ENCODE results near the gene DDX49. TPM values are rescaled to one million over a fixed set of nuclear protein-coding genes. Genes with fewer than 3 reads are reported as not detected.

Gene DDX49
- total and polyA plus RNA-seq, 10 donors, result 31.0 to 48.0 (median 36.6) TPM

DNA sequence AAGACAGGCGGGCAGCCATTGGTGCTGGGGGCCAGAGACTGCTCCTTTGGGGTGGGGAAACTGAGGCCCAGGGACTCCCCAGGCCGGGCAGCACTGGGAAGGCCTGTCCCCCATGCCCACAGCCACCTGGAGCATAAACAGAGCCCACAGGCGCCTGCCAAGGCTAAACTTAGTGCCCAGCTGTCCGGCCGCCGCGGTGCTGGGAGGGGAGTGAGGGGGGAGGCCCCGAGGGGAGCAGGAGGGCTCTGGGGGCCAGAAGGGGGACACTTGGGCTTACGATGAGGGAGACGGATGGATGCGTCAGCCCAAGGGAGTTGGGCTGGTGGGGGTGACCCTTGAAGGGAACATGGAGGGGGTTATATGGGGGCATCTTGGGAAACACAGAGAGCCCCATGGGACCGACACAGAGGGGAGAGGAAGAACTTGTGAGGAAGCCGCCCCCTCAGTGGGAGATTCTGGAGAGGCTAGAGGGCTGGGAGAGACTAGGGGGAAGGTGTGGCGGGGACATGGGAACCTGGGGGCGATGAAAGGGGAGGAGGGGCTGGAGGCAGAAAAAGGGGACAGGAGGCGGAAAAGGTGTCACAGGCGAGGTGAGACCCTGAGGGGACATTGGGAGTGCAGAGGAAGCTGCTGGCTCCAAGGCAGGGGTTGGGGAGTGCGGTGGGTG lies 25.8 kb upstream of the DDX49 start:
- TF ChIP-seq POLR2AphosphoS5 (IDR thresholded peaks at IDR 0.05), result no peak
- TF ChIP-seq, protein P1, sequence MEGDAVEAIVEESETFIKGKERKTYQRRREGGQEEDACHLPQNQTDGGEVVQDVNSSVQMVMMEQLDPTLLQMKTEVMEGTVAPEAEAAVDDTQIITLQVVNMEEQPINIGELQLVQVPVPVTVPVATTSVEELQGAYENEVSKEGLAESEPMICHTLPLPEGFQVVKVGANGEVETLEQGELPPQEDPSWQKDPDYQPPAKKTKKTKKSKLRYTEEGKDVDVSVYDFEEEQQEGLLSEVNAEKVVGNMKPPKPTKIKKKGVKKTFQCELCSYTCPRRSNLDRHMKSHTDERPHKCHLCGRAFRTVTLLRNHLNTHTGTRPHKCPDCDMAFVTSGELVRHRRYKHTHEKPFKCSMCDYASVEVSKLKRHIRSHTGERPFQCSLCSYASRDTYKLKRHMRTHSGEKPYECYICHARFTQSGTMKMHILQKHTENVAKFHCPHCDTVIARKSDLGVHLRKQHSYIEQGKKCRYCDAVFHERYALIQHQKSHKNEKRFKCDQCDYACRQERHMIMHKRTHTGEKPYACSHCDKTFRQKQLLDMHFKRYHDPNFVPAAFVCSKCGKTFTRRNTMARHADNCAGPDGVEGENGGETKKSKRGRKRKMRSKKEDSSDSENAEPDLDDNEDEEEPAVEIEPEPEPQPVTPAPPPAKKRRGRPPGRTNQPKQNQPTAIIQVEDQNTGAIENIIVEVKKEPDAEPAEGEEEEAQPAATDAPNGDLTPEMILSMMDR (IDR thresholded peaks at IDR 0.05 in 8 of 11, conservative IDR thresholded peaks at IDR 0.05 in 3 of 11), result no peak
- no peak for TF ChIP-seq POLR2A (IDR thresholded peaks at IDR 0.05)
- peaks cover 0 to 8% (median under 1%) of the 10 kb centered on the region in 6 donors for H3K36me3 ChIP-seq
- DNase-seq, result peak; percentile 63
- H3K27me3 ChIP-seq (replicated peaks in 1 of 7), result peaks cover 4 to 62% (median 28%) of the 10 kb centered on the region in 7 donors
- no peaks in the 10 kb centered on the region for H3K9me3 ChIP-seq
- H3K4me1 ChIP-seq, result peaks cover 7 to 29% (median 17%) of the 10 kb centered on the region in 6 donors
- intact Hi-C loops (cut with DNase I; ENCODE audit: low total_unique reads), result no loop called here
- 58 to 75% (median 67%) methylated on average over 16 to 18 of the region's 18 CpGs for WGBS, 5 donors
- H3K27ac ChIP-seq, result no peak overlapping the region
- no peak overlapping the region for H3K4me3 ChIP-seq

DNA sequence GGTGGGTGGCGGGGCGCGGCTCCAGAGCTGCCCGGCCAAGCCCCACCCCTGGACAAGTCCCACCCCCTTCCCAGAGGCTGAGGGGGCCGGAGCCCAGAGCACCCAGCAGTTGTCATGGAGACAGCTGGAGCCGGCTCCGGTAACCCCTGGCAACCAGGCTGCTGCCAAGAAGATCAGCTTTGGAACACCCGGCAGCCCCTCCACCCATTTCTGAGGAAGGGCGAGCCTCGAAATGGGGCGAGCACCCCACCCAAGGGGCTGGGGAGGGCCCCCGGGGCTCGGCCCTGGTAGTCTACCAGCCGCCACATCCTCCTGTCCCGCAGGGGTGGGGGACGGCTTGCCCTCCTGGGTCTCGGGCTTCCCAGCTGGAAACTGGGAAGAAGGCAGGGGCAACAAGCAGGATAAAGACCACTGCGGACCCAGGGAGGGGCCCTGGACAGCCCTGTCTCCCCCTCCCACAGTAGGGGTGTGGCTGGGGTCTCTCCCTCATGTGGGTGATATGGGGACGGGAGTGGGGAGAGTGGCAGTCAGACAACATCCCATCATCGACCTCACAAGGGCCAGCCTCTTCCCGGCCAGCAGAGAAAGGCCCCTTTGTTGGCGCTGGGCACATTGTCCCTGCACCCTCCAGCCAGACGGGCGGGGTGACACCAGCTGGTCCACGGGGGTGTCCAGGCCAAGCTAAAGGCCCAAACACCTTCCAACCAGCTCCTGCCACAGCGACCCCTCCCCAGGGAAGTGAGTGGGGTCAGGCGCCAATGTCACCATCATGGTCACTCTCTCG lies 25.1 kb upstream of the DDX49 start:
- H3K27ac ChIP-seq, result no peak overlapping the region
- intact Hi-C loops (cut with DNase I; ENCODE audit: low total_unique reads), result no loop called here
- H3K36me3 ChIP-seq, result peaks cover 0 to 15% (median 8%) of the 10 kb centered on the region in 6 donors
- H3K27me3 ChIP-seq (replicated peaks in 1 of 7), result peaks cover 4 to 62% (median 28%) of the 10 kb centered on the region in 7 donors
- H3K4me1 ChIP-seq, result peaks cover 7 to 29% (median 17%) of the 10 kb centered on the region in 6 donors
- TF ChIP-seq POLR2A (IDR thresholded peaks at IDR 0.05) (no peak), POLR2AphosphoS5 (IDR thresholded peaks at IDR 0.05) (no peak)
- DNase-seq, result peak; percentile 45
- peak overlapping the region in 4 of 8 donors; percentile 32 to 67 (median 42) for H3K4me3 ChIP-seq
- H3K9me3 ChIP-seq, result no peaks in the 10 kb centered on the region
- WGBS, 5 donors, result 11 to 23% (median 21%) methylated on average over 10 to 28 of the region's 28 CpGs

DNA sequence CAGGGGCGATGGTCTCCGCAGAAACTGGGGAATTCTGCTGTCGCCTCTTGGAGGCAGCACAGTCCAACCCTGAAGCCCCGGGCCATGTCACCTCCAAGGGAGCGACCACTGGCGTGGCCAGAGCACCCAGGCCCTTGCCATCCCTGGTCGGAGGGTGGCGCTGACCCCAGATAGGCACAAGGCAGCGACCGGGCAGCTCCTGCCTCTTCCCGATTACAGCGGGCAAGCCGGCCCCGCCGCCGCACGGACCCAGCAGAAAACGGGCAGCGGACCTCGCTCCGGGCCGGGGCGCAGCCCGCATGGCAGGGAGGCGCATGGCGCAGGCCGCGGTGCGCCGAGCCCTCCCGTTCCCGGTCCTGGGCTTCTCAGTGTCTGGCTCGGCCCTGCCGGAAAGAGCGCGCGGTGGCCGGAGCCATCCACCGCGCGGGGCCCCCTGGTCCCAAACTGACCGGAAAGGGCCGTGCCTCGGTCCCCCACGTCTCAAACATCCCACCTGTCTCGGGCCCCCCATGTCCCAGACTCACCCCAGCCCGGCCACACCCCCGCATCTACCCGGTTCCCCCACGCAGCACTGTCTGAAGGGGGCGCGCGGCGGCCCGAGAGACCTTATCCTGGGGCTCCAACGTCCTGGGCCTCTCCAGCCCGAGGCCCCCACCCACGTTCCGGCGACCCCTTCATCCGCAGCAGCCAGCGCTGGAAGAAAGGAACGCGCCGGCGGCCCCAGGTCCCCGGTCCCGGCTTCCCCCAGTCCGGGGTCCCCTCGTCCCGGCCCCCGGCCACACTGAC lies 24.3 kb upstream of the DDX49 start:
- TF ChIP-seq POLR2AphosphoS5 (IDR thresholded peaks at IDR 0.05) (peak in 1 of 3 donors; percentile 12), POLR2A (IDR thresholded peaks at IDR 0.05) (no peak)
- TF ChIP-seq, protein P1 (IDR thresholded peaks at IDR 0.05 in 8 of 11, conservative IDR thresholded peaks at IDR 0.05 in 3 of 11), result peak in 7 of 11 experiments; percentile 9 to 39 (median 27)
- Histone ChIP-seq H3K4me1 (peaks cover 7 to 29% (median 17%) of the 10 kb centered on the region in 6 donors), H3K4me3 (peak overlapping the region; percentile 12 to 67 (median 33)), H3K9me3 (no peaks in the 10 kb centered on the region), H3K27me3 (replicated peaks in 1 of 7) (peaks cover 4 to 58% (median 28%) of the 10 kb centered on the region in 7 donors), H3K27ac (no peak overlapping the region), H3K36me3 (peaks cover 0 to 23% (median 16%) of the 10 kb centered on the region in 6 donors)
- intact Hi-C loops (cut with DNase I; ENCODE audit: low total_unique reads), result no loop called here
- DNase-seq, result peak; percentile 75
- WGBS, 5 donors, result 1 to 2% (median 1%) methylated on average over 26 to 72 of the region's 72 CpGs

DNA sequence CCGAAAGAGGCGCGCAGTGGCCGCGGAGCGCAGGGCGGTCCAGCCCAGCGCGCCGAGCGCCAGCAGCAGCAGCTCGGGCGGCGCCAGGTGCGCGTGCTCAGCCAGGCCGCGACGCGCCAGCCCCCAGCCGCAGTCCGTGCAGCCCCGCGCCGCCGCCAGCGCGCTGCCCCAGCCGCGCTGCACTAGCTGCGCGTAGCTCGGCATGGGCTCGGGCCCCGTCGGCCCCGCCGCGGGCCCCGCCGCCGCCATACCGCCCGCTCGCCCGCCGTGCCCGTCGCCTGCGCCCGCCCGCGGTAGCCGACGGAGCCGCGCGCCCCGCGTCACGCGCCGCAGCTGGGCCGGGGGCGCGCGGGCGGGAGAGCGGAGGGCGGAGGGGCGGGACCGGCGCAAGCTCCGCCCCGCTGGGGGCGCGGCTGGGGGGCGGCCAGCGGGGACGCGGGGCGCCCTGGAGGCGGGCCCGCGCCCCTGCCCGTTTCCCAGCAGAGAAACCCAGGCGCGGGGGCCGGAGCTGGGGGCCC lies 23.6 kb upstream of the DDX49 start, which contains the start of gene CERS1:
Gene CERS1, minus strand, starts transcription at position 335 of the 518 bp plus-strand sequence. Its CDS starts 86 bp downstream, at position 249.
- intact Hi-C loops (cut with DNase I; ENCODE audit: low total_unique reads), result no loop called here

More for the DNA sequence above, 23.6 kb upstream of the DDX49 start, which contains the start of gene CERS1:
- no peak for DNase-seq
- Histone ChIP-seq H3K9me3 (no peaks in the 10 kb centered on the region), H3K27me3 (replicated peaks in 1 of 7) (peaks cover 4 to 58% (median 28%) of the 10 kb centered on the region in 7 donors), H3K4me1 (peaks cover 7 to 29% (median 17%) of the 10 kb centered on the region in 6 donors), H3K36me3 (peaks cover 0 to 29% (median 22%) of the 10 kb centered on the region in 6 donors), H3K27ac (no peak within 1 kb of the TSS), H3K4me3 (peak within 1 kb of the TSS; percentile 12 to 67 (median 33))
- TF ChIP-seq POLR2AphosphoS5 (IDR thresholded peaks at IDR 0.05), result no peak
- TF ChIP-seq, protein P1 (IDR thresholded peaks at IDR 0.05 in 8 of 11, conservative IDR thresholded peaks at IDR 0.05 in 3 of 11), result no peak
- TF ChIP-seq POLR2A (IDR thresholded peaks at IDR 0.05), result no peak
- 0 to 1% (median 1%) methylated on average over 37 to 89 of the region's 89 CpGs; no CpG with 5 or more reads in 1 of the 5 donors for WGBS, 5 donors
